ENCODE data around the gene SOCS7. TPM values are rescaled to one million over a fixed set of nuclear protein-coding genes. Genes with fewer than 3 reads are reported as not detected.

SOCS7 gene
- total RNA-seq, 1 experiment from 2014 or later = 31.0 TPM

DNA sequence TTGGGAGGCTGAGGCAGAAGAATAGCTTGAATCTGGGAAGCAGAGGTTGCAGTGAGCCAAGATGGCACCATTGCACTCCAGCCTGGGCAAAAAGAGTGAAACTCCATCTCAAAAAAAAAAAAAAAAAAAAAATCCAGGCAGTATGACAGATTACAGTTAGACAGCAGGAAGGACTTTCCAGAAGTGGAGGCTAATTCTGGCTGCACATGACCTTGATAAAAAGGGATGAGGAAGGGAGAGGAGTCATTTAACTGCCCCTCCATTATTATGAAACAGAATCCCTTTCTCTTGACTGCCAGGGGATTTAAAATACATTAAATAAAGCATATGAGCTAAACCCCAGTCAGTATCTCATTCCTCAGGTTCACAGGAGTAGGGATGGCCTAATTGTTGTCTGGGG is 74.8 kb downstream of the SOCS7 start:
- H3K36me3 ChIP-seq (ENCODE audit: control insufficient read depth, insufficient read depth, low read length) = no peaks in the 10 kb centered on the region
- no peak overlapping the region for H3K4me3 ChIP-seq (ENCODE audit: low read depth in 2 of 2, low read length in 2 of 2)
- H3K4me1 ChIP-seq (ENCODE audit: control insufficient read depth, insufficient read depth, low read length) = peaks cover 14% of the 10 kb centered on the region
- TF ChIP-seq SIN3A (IDR thresholded peaks at IDR 0.05; ENCODE audit: borderline replicate concordance, insufficient read depth, low read depth, low read length) (no peak), TCF7L2 (IDR thresholded peaks at IDR 0.05; ENCODE audit: low read depth, low read length) (no peak), CTCF (IDR thresholded peaks at IDR 0.05) (no peak), POLR2AphosphoS5 (IDR thresholded peaks at IDR 0.05; ENCODE audit: low read depth, low read length) (no peak)
- TF ChIP-seq, protein P1, sequence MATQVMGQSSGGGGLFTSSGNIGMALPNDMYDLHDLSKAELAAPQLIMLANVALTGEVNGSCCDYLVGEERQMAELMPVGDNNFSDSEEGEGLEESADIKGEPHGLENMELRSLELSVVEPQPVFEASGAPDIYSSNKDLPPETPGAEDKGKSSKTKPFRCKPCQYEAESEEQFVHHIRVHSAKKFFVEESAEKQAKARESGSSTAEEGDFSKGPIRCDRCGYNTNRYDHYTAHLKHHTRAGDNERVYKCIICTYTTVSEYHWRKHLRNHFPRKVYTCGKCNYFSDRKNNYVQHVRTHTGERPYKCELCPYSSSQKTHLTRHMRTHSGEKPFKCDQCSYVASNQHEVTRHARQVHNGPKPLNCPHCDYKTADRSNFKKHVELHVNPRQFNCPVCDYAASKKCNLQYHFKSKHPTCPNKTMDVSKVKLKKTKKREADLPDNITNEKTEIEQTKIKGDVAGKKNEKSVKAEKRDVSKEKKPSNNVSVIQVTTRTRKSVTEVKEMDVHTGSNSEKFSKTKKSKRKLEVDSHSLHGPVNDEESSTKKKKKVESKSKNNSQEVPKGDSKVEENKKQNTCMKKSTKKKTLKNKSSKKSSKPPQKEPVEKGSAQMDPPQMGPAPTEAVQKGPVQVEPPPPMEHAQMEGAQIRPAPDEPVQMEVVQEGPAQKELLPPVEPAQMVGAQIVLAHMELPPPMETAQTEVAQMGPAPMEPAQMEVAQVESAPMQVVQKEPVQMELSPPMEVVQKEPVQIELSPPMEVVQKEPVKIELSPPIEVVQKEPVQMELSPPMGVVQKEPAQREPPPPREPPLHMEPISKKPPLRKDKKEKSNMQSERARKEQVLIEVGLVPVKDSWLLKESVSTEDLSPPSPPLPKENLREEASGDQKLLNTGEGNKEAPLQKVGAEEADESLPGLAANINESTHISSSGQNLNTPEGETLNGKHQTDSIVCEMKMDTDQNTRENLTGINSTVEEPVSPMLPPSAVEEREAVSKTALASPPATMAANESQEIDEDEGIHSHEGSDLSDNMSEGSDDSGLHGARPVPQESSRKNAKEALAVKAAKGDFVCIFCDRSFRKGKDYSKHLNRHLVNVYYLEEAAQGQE (IDR thresholded peaks at IDR 0.05; ENCODE audit: insufficient read depth in 1 of 2, low read depth in 2 of 2, low read length in 1 of 2) = no peak
- H3K27me3 ChIP-seq (ENCODE audit: control insufficient read depth, insufficient read depth, low read length) = no peaks in the 10 kb centered on the region
- ATAC-seq (no peak), DNase-seq (ENCODE audit: low read depth, low spot score) (no peak)
- in situ Hi-C loops (cut with HindIII; ENCODE audit: low pct_unique_long_range_greater_than_20kb, low sequenced_read_pairs) (no loop called here), intact Hi-C loops (cut with micrococcal nuclease; ENCODE audit: unreplicated experiment) (loop anchor here (10.0 kb wide), 1 partner anchor 58 kb away; no protein-coding TSS in a partner anchor)
- no TSS peak for BruUV-seq (replicated peaks)
- H3K9me3 ChIP-seq (ENCODE audit: control insufficient read depth, insufficient read depth, low read depth, low read length) = no peaks in the 10 kb centered on the region
- ChIA-PET CTCF (no interaction called here), POLR2A (interaction anchor here (0.6 kb wide), 1 partner anchor 89 kb away, joined by 3 read pairs; no protein-coding TSS in a partner anchor)
- H3K27ac ChIP-seq (ENCODE audit: low read length) = no peak overlapping the region

GRCh38 chr17:38427160-38427949 is 75.7 kb downstream of the SOCS7 start:
- peak overlapping the region; percentile 84 for H3K27ac ChIP-seq (ENCODE audit: low read length)

More at GRCh38 chr17:38427160-38427949, 75.7 kb downstream of the SOCS7 start:
- ChIA-PET POLR2A (no interaction called here), CTCF (no interaction called here)
- Histone ChIP-seq H3K4me1 (ENCODE audit: control insufficient read depth, insufficient read depth, low read length) (peaks cover 14% of the 10 kb centered on the region), H3K9me3 (ENCODE audit: control insufficient read depth, insufficient read depth, low read depth, low read length) (no peaks in the 10 kb centered on the region), H3K27me3 (ENCODE audit: control insufficient read depth, insufficient read depth, low read length) (no peaks in the 10 kb centered on the region), H3K36me3 (ENCODE audit: control insufficient read depth, insufficient read depth, low read length) (no peaks in the 10 kb centered on the region), H3K4me3 (ENCODE audit: low read depth in 2 of 2, low read length in 2 of 2) (peak overlapping the region; percentile 64 to 69)
- in situ Hi-C loops (cut with HindIII; ENCODE audit: low pct_unique_long_range_greater_than_20kb, low sequenced_read_pairs) (no loop called here), intact Hi-C loops (cut with micrococcal nuclease; ENCODE audit: unreplicated experiment) (loop anchor here (10.0 kb wide), 1 partner anchor 57 kb away; no protein-coding TSS in a partner anchor)
- DNase-seq (ENCODE audit: low read depth, low spot score) = no peak
- ATAC-seq = no peak
- no TSS peak for BruUV-seq (replicated peaks)
- TF ChIP-seq POLR2AphosphoS5 (IDR thresholded peaks at IDR 0.05; ENCODE audit: low read depth, low read length) (no peak), TCF7L2 (IDR thresholded peaks at IDR 0.05; ENCODE audit: low read depth, low read length) (no peak), CTCF (IDR thresholded peaks at IDR 0.05) (no peak), SIN3A (IDR thresholded peaks at IDR 0.05; ENCODE audit: borderline replicate concordance, insufficient read depth, low read depth, low read length) (no peak)
- TF ChIP-seq, protein P1 (IDR thresholded peaks at IDR 0.05; ENCODE audit: insufficient read depth in 1 of 2, low read depth in 2 of 2, low read length in 1 of 2) = no peak

All from Panc1 (cell line).